Peyer's patch (tissue), 4 donors: ENCODE measurements around the gene TRAPPC2. TPM values are rescaled to one million over a fixed set of nuclear protein-coding genes. Genes with fewer than 3 reads are reported as not detected.
"Not testable (repeated sequence)": the region's sequence is repeated elsewhere in the genome, so short reads cannot be mapped to it uniquely, and the experiment has no call there.

ENCODE experiments used
- DNase-seq, 3 donors: peaks; one replicate each; pipeline ENCODE4 v3.0.0-alpha.2; 2017 to 2019
- H3K27ac ChIP-seq, 4 donors: fragments of 200-600 bp; sonication (generic); one replicate each; pipeline ENCODE4 v1.5.1; 2016 to 2019
- H3K27me3 ChIP-seq, 2 donors: fragments of 200-600 bp; sonication (generic); one replicate each; pipeline ENCODE4 v1.5.1; 2019
- H3K36me3 ChIP-seq, 3 donors: fragments of 200-600 bp; sonication (generic); one replicate each; pipeline ENCODE4 v1.5.1; 2016 to 2019
- H3K4me1 ChIP-seq, 4 donors: fragments of 200-600 bp; sonication (generic); one replicate each; pipeline ENCODE4 v1.5.1; 2016 to 2019
- H3K4me3 ChIP-seq, 4 donors: fragments of 200-600 bp; sonication (generic); 1 replicate in 3 of 4; 2 replicates in 1 of 4; pipeline ENCODE4 v1.5.1; 2016 to 2019; ENCODE audit warnings: mild to moderate bottlenecking in 1 of 4
- H3K9me3 ChIP-seq, 4 donors: fragments of 200-600 bp; sonication (generic); one replicate each; pipeline ENCODE4 v1.5.1; 2016 to 2019; ENCODE audit warnings: mild to moderate bottlenecking in 1 of 4
- CTCF ChIP-seq, 6 experiments: fragments of 450-650 bp in 4 of 6; fragments of 200-600 bp in 2 of 6; sonication (generic) in 1 of 6; IDR thresholded peaks; one replicate each; pipeline ENCODE4 v1.5.1; 2017 to 2019; ENCODE audit warnings: antibody characterized with exemption in 6 of 6, mild to moderate bottlenecking in 3 of 6, moderate library complexity in 1 of 6
- POLR2A ChIP-seq, 2 donors: fragments of 450-650 bp; IDR thresholded peaks; one replicate each; pipeline ENCODE4 v1.5.1; 2017; ENCODE audit warnings: antibody characterized with exemption in 2 of 2, mild to moderate bottlenecking in 2 of 2, moderate library complexity in 2 of 2
- total RNA-seq, 4 donors: library from RNA; depleted of rRNA; stranded (reverse); fragments of >200 nt; gene quantifications; one replicate each; pipeline ENCODE4 v1.1.0, GENCODE V29; 2016

TRAPPC2 gene
- total RNA-seq, 4 donors from 2014 or later, result 13.3 to 23.6 (median 18.8) TPM

- no peak overlapping the region for H3K4me3 ChIP-seq
- DNase-seq, result no peak
- H3K4me1 ChIP-seq, result no peaks in the 10 kb centered on the region
- H3K27ac ChIP-seq, result no peak overlapping the region
- no peaks in the 10 kb centered on the region for H3K27me3 ChIP-seq
- no peaks in the 10 kb centered on the region for H3K9me3 ChIP-seq
- TF ChIP-seq POLR2A (IDR thresholded peaks at IDR 0.05), result no peak
- TF ChIP-seq CTCF (IDR thresholded peaks at IDR 0.05), result no peak
- H3K36me3 ChIP-seq, result no peaks in the 10 kb centered on the region
Observed at GRCh38 chrX:13673016-13673415, 61.4 kb downstream of the TRAPPC2 start.

GRCh38 chrX:13670197-13670596 lies 64.2 kb downstream of the TRAPPC2 start:
- TF ChIP-seq POLR2A (IDR thresholded peaks at IDR 0.05) (no peak), CTCF (IDR thresholded peaks at IDR 0.05) (no peak)

DNA sequence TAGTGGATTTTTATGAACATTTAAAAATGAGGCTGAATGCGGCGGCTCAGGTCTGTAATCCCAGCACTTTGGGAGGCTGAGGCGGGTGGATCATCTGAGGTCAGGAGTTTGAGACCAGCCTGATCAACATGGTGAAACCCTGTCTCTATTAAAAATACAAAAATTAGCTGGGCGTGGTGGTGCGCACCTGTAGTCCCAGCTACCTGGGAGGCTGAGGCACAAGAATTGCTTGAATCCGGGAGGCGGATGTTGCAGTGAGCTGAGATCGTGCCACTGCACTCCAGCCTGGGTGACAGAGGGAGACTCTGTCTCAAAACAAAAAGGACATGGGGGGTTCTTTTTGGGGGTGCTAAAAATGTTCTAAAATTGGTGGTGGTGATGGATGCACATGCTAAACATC lies 64.7 kb downstream of the TRAPPC2 start:
- not testable (repeated sequence) for H3K9me3 ChIP-seq, H3K27me3 ChIP-seq, DNase-seq, H3K4me1 ChIP-seq, H3K36me3 ChIP-seq
- H3K4me3 ChIP-seq, result peak overlapping the region in 1 of 4 donors; percentile 5
- peak overlapping the region; percentile 15 to 72 (median 48) for H3K27ac ChIP-seq

More at GRCh38 chrX:13670197-13670596, 64.2 kb downstream of the TRAPPC2 start:
- H3K4me1 ChIP-seq, result no peaks in the 10 kb centered on the region
- DNase-seq, result no peak
- no peaks in the 10 kb centered on the region for H3K36me3 ChIP-seq
- H3K4me3 ChIP-seq, result no peak overlapping the region
- H3K27me3 ChIP-seq, result no peaks in the 10 kb centered on the region
- H3K9me3 ChIP-seq, result no peaks in the 10 kb centered on the region
- H3K27ac ChIP-seq, result no peak overlapping the region

GRCh38 chrX:13669246-13669737 lies 65.1 kb downstream of the TRAPPC2 start:
- H3K4me1 ChIP-seq, result no peaks in the 10 kb centered on the region

DNA sequence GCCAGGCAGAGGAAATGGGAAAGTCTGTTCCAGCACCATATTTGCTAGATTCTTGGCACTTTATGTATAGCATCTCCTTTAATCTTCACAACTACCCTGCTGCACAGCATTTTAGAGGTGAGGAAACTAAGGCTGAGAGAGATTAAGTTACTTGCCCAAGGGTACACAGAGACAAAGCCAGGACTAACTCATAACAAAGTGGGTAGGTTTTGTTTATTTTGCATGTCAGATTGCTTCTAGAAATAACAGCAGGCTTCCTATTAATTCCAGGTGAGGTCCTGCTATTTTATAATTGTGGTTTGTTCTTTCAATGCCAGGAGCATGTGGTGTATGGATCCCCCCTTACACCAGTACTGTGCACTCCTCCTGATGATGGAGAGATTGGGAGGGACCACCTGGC lies 66.5 kb downstream of the TRAPPC2 start:
- Histone ChIP-seq H3K9me3 (no peaks in the 10 kb centered on the region), H3K27ac (no peak overlapping the region), H3K4me3 (no peak overlapping the region), H3K36me3 (no peaks in the 10 kb centered on the region), H3K27me3 (no peaks in the 10 kb centered on the region), H3K4me1 (no peaks in the 10 kb centered on the region)
- no peak for DNase-seq
- TF ChIP-seq CTCF (IDR thresholded peaks at IDR 0.05) (no peak), POLR2A (IDR thresholded peaks at IDR 0.05) (no peak)

More at GRCh38 chrX:13669246-13669737, 65.1 kb downstream of the TRAPPC2 start:
- H3K36me3 ChIP-seq, result no peaks in the 10 kb centered on the region
- H3K4me3 ChIP-seq, result peak overlapping the region in 1 of 4 donors; percentile 5
- peak overlapping the region; percentile 15 to 72 (median 48) for H3K27ac ChIP-seq
- no peaks in the 10 kb centered on the region for H3K9me3 ChIP-seq
- peak; percentile 21 to 76 (median 56) for DNase-seq
- TF ChIP-seq POLR2A (IDR thresholded peaks at IDR 0.05), result peak in 1 of 2 donors; percentile 18
- no peak for TF ChIP-seq CTCF (IDR thresholded peaks at IDR 0.05)
- no peaks in the 10 kb centered on the region for H3K27me3 ChIP-seq

DNA sequence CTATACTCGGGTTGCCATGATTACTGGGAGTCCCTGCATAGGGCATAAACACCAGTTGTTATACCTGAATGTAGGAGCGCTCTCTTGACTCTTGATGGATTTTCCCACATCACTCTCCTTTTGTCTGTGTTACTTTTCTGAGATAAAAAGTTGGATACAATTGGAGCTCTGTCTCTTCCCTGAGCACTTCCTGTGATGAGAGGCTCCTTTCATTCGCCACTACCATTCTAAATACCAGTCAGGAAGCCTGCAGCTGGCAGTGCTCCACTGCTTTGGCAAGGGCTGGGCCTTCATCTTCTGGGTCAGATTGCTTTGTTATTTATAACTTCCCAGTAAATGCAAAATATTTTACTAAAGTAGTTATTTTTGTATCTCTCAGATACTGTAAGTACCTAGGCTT lies 67.6 kb downstream of the TRAPPC2 start:
- TF ChIP-seq CTCF (IDR thresholded peaks at IDR 0.05) (no peak), POLR2A (IDR thresholded peaks at IDR 0.05) (no peak)
- no peaks in the 10 kb centered on the region for H3K9me3 ChIP-seq
- no peaks in the 10 kb centered on the region for H3K27me3 ChIP-seq
- no peak overlapping the region for H3K27ac ChIP-seq
- no peak for DNase-seq
- H3K4me3 ChIP-seq, result no peak overlapping the region
- no peaks in the 10 kb centered on the region for H3K36me3 ChIP-seq
- no peaks in the 10 kb centered on the region for H3K4me1 ChIP-seq
